HepG2 (cell line): ENCODE data around the gene PPP2R2D. TPM values are rescaled to one million over a fixed set of nuclear protein-coding genes. Genes with fewer than 3 reads are reported as not detected.

ENCODE experiments used
- EP300 ChIP-seq, 3 experiments: sonication (generic) in 1 of 3; formaldehyde crosslinking in 1 of 3; IDR thresholded peaks; 2 replicates each; pipeline versions ENCODE4 v1.5.1 to v1.6.1; 2011 to 2020; ENCODE audit warnings: low read depth in 2 of 3, low read length in 2 of 3, borderline replicate concordance in 1 of 3, improper control_type of control experiment in 1 of 3, mild to moderate bottlenecking in 1 of 3, missing genetic modification reagents in 1 of 3, moderate library complexity in 1 of 3
- HDAC2 ChIP-seq: sonication (generic); formaldehyde crosslinking; IDR thresholded peaks from 2 replicates; pipeline ENCODE4 v1.4.0; 2020; ENCODE audit warnings: missing genetic modification reagents
- PAF1 ChIP-seq: IDR thresholded peaks from 2 replicates; pipeline ENCODE4 v1.6.1; 2016; ENCODE audit warnings: missing genetic modification reagents, missing compliant biosample characterization
- POLR2AphosphoS2 ChIP-seq: IDR thresholded peaks from 2 replicates; pipeline ENCODE4 v1.6.1; 2011; ENCODE audit warnings: low read depth, low read length, improper control_type of control experiment
- SAFB2 ChIP-seq: sonication (generic); formaldehyde crosslinking; IDR thresholded peaks from 2 replicates; pipeline ENCODE4 v1.5.1; 2020; ENCODE audit warnings: missing genetic modification reagents, low read depth, mild to moderate bottlenecking, borderline replicate concordance
- SIN3A ChIP-seq: IDR thresholded peaks from 2 replicates; pipeline ENCODE4 v1.6.1; 2011; ENCODE audit warnings: low read depth, mild to moderate bottlenecking, control low read depth, low read length, borderline replicate concordance
- SMYD3 ChIP-seq: sonication (generic); formaldehyde crosslinking; IDR thresholded peaks from 2 replicates; pipeline ENCODE4 v1.8.1; 2023; ENCODE audit warnings: mild to moderate bottlenecking, missing genetic modification reagents
- TAF1 ChIP-seq: sonication (generic); formaldehyde crosslinking; IDR thresholded peaks from 2 replicates; pipeline ENCODE4 v1.4.0; 2020; ENCODE audit warnings: missing genetic modification reagents
- TGIF2 ChIP-seq: IDR thresholded peaks from 2 replicates; pipeline ENCODE4 v1.6.1; 2016; ENCODE audit warnings: control low read depth, missing compliant biosample characterization
- ZNF10 ChIP-seq: sonication (generic); formaldehyde crosslinking; IDR thresholded peaks from 2 replicates; pipeline ENCODE4 v1.4.0; 2020; ENCODE audit warnings: mild to moderate bottlenecking, low read depth, missing genetic modification reagents, borderline replicate concordance
- ZNF251 ChIP-seq: sonication (generic); formaldehyde crosslinking; IDR thresholded peaks from 2 replicates; pipeline ENCODE4 v1.9.0; 2021; ENCODE audit warnings: mild to moderate bottlenecking, missing genetic modification reagents
- ZNF44 ChIP-seq: sonication (generic); formaldehyde crosslinking; IDR thresholded peaks from 2 replicates; pipeline ENCODE4 v1.5.1; 2020; ENCODE audit warnings: mild to moderate bottlenecking, missing genetic modification reagents
- ZNF616 ChIP-seq: sonication (generic); formaldehyde crosslinking; IDR thresholded peaks from 2 replicates; pipeline ENCODE4 v1.5.0; 2020; ENCODE audit warnings: low read depth, mild to moderate bottlenecking, missing genetic modification reagents
- ZNF674 ChIP-seq: sonication (generic); formaldehyde crosslinking; IDR thresholded peaks from 2 replicates; pipeline ENCODE4 v1.5.0; 2020; ENCODE audit warnings: low read depth, mild to moderate bottlenecking, missing genetic modification reagents
- ZNF839 ChIP-seq: sonication (generic); formaldehyde crosslinking; IDR thresholded peaks from 2 replicates; pipeline ENCODE4 v1.4.0; 2020; ENCODE audit warnings: missing genetic modification reagents, mild to moderate bottlenecking, borderline replicate concordance
- ZNF841 ChIP-seq: sonication (generic); formaldehyde crosslinking; IDR thresholded peaks from 2 replicates; pipeline ENCODE4 v1.8.1; 2023; ENCODE audit warnings: missing genetic modification reagents, borderline replicate concordance
- ZSCAN22 ChIP-seq: sonication (generic); formaldehyde crosslinking; IDR thresholded peaks from 2 replicates; pipeline ENCODE4 v1.4.0; 2020; ENCODE audit warnings: mild to moderate bottlenecking, missing genetic modification reagents
- polyA plus RNA-seq, 8 experiments: library from polyadenylated mRNA; depleted of rRNA in 3 of 8; stranded (reverse) in 7 of 8; unstranded in 1 of 8; fragments of >200 nt; fragmentation: Illumina TruSeq in 4 of 8; extraction: Trizol in 4 of 8; gene quantifications; 2 replicates each; pipeline versions ENCODE4 v1.2.1 to v1.2.3, GENCODE V29; 2011 to 2016; ENCODE audit warnings: low read depth in 4 of 8, missing spikeins in 1 of 8, mixed read lengths in 1 of 8; ENCODE audit not compliant: insufficient read depth in 1 of 8
- total RNA-seq, 5 experiments: library from RNA; depleted of rRNA; stranded (reverse); fragments of >200 nt; fragmentation: Illumina TruSeq; extraction: Trizol; gene quantifications; 2 replicates each; pipeline ENCODE4 v1.2.3, GENCODE V29; 2016; ENCODE audit warnings: low read depth in 1 of 5
- TF ChIP-seq, protein P1 (sequence below): sonication (generic); formaldehyde crosslinking; IDR thresholded peaks from 2 replicates; pipeline ENCODE4 v1.5.0; 2020; ENCODE audit warnings: missing genetic modification reagents
- TF ChIP-seq, protein P2 (sequence below): sonication (generic); formaldehyde crosslinking; IDR thresholded peaks from 2 replicates; pipeline ENCODE4 v1.4.0; 2020; ENCODE audit warnings: missing genetic modification reagents
- TF ChIP-seq, protein P3 (sequence below): sonication (generic); formaldehyde crosslinking; IDR thresholded peaks from 2 replicates; pipeline ENCODE4 v1.4.0; 2020; ENCODE audit warnings: missing genetic modification reagents
- TF ChIP-seq, protein P4 (sequence below): IDR thresholded peaks from 2 replicates; pipeline ENCODE4 v1.6.1; 2018; ENCODE audit warnings: missing genetic modification reagents, mild to moderate bottlenecking, missing compliant biosample characterization
- TF ChIP-seq, protein P5 (sequence below): sonication (generic); formaldehyde crosslinking; IDR thresholded peaks from 2 replicates; pipeline ENCODE4 v1.5.0; 2020; ENCODE audit warnings: missing genetic modification reagents

The PPP2R2D gene
- total and polyA plus RNA-seq, 2 of the 13 experiments (the other 11 are each of a cell fraction or from before 2014, with no cell fraction given) = 32.7 to 33.2 TPM

DNA sequence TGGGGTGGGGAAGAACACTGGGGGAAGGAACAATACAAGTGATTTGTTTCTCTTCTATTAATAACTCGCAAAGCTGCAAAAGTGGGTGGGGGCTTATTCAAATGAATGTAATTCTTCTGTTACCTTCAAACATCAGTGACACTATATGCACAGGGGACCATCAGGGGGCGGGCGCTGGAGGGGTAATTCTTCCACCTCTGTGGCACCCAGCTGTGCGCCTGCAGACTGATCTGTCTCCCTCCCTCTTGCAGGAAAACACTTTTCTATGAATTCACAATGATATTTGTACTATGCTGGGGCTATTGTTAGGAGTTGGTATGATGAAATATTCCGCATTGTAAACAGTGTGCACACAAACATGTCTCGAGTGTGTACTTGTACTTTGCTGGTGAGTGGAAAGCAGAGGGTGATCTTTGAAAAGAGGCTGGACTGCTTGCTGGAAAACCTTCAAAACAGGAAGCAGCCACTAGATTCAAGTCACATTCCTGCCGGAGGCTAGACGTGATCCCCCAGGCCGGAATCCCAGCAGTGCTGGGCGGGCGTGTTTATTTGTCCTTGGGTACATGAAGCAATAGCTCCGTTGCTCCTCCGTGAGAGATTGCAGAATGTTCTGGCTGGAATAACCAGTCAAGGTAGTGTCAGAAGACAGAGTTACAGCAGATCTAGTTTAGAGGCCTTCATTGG lies 96.7 kb downstream of the PPP2R2D start (continued):
- TF ChIP-seq ZSCAN22 (0 out of 2 replicates have a peak, but pooled peaks have one; percentile 27), ZNF44 (no peak), HDAC2 (CRISPR knock-in tag) (peak; percentile 91), SMYD3 (CRISPR knock-in tag) (no peak), TAF1 (no peak), ZNF616 (CRISPR knock-in tag) (no peak), ZNF251 (CRISPR knock-in tag) (no peak), PAF1 (CRISPR knock-in tag) (no peak), SIN3A (peak; percentile 79; the same call in 1 of the 2 replicates), ZNF841 (CRISPR knock-in tag) (no peak), ZNF10 (CRISPR knock-in tag) (no peak), POLR2AphosphoS2 (no peak), ZNF839 (CRISPR knock-in tag) (0 out of 2 replicates have a peak, but pooled peaks have one; percentile 48), SAFB2 (CRISPR knock-in tag) (no peak), TGIF2 (no peak), EP300 (IDR thresholded peaks at IDR 0.05; ENCODE audit: low read depth in 2 of 2, low read length in 2 of 2) (peak in 1 of 2 experiments; percentile 79; a peak in 3 of 4 replicates), EP300 (CRISPR knock-in tag; IDR thresholded peaks at IDR 0.05; ENCODE audit: borderline replicate concordance) (peak; percentile 59; the same call in 1 of the 2 replicates), ZNF674 (CRISPR knock-in tag) (no peak)
- TF ChIP-seq, protein P1, sequence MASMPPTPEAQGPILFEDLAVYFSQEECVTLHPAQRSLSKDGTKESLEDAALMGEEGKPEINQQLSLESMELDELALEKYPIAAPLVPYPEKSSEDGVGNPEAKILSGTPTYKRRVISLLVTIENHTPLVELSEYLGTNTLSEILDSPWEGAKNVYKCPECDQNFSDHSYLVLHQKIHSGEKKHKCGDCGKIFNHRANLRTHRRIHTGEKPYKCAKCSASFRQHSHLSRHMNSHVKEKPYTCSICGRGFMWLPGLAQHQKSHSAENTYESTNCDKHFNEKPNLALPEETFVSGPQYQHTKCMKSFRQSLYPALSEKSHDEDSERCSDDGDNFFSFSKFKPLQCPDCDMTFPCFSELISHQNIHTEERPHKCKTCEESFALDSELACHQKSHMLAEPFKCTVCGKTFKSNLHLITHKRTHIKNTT (CRISPR knock-in tag) = 0 out of 2 replicates have a peak, but pooled peaks have one; percentile 5
- TF ChIP-seq, protein P2, sequence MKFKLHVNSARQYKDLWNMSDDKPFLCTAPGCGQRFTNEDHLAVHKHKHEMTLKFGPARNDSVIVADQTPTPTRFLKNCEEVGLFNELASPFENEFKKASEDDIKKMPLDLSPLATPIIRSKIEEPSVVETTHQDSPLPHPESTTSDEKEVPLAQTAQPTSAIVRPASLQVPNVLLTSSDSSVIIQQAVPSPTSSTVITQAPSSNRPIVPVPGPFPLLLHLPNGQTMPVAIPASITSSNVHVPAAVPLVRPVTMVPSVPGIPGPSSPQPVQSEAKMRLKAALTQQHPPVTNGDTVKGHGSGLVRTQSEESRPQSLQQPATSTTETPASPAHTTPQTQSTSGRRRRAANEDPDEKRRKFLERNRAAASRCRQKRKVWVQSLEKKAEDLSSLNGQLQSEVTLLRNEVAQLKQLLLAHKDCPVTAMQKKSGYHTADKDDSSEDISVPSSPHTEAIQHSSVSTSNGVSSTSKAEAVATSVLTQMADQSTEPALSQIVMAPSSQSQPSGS (CRISPR knock-in tag) = peak; percentile 81
- TF ChIP-seq, protein P3, sequence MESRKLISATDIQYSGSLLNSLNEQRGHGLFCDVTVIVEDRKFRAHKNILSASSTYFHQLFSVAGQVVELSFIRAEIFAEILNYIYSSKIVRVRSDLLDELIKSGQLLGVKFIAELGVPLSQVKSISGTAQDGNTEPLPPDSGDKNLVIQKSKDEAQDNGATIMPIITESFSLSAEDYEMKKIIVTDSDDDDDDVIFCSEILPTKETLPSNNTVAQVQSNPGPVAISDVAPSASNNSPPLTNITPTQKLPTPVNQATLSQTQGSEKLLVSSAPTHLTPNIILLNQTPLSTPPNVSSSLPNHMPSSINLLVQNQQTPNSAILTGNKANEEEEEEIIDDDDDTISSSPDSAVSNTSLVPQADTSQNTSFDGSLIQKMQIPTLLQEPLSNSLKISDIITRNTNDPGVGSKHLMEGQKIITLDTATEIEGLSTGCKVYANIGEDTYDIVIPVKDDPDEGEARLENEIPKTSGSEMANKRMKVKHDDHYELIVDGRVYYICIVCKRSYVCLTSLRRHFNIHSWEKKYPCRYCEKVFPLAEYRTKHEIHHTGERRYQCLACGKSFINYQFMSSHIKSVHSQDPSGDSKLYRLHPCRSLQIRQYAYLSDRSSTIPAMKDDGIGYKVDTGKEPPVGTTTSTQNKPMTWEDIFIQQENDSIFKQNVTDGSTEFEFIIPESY (CRISPR knock-in tag) = 0 out of 2 replicates have a peak, but pooled peaks have one; percentile 59
- TF ChIP-seq, protein P4, sequence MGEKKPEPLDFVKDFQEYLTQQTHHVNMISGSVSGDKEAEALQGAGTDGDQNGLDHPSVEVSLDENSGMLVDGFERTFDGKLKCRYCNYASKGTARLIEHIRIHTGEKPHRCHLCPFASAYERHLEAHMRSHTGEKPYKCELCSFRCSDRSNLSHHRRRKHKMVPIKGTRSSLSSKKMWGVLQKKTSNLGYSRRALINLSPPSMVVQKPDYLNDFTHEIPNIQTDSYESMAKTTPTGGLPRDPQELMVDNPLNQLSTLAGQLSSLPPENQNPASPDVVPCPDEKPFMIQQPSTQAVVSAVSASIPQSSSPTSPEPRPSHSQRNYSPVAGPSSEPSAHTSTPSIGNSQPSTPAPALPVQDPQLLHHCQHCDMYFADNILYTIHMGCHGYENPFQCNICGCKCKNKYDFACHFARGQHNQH = peak; percentile 89
- TF ChIP-seq, protein P5, sequence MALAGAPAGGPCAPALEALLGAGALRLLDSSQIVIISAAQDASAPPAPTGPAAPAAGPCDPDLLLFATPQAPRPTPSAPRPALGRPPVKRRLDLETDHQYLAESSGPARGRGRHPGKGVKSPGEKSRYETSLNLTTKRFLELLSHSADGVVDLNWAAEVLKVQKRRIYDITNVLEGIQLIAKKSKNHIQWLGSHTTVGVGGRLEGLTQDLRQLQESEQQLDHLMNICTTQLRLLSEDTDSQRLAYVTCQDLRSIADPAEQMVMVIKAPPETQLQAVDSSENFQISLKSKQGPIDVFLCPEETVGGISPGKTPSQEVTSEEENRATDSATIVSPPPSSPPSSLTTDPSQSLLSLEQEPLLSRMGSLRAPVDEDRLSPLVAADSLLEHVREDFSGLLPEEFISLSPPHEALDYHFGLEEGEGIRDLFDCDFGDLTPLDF = no peak
